Measurements from ENCODE around the gene AKAP8.

GRCh38 chr19:15381429-15381828 is 1.8 kb upstream of the AKAP8 start:
- TF ChIP-seq CTCF (optimal IDR thresholded peaks at IDR 0.05 in 1 of 3, IDR thresholded peaks at IDR 0.05 in 1 of 3, conservative IDR thresholded peaks at IDR 0.05 in 1 of 3; ENCODE audit: extremely low read depth in 1 of 3, insufficient read depth in 2 of 3, low read length in 3 of 3) = no peak
- no peak for TF ChIP-seq EZH2 (IDR thresholded peaks at IDR 0.05; ENCODE audit: low read length)

Data from keratinocyte (primary cell).